HG03280 (cell line): ENCODE measurements around the gene RPRD2.
"Not testable (repeated sequence)": the region's sequence is repeated elsewhere in the genome, so short reads cannot be mapped to it uniquely, and the experiment has no call there.

Experiments used
- ATAC-seq: cut with Tn5 transposase; IDR thresholded peaks from one replicate; pipeline ENCODE4 v1.9.1; 2021; ENCODE audit warnings: mild to moderate bottlenecking, moderate library complexity; ENCODE audit not compliant: unreplicated experiment

RPRD2 gene

GRCh38 chr1:150388241-150388640, 24.3 kb downstream of the RPRD2 start:
- ATAC-seq = no peak

DNA sequence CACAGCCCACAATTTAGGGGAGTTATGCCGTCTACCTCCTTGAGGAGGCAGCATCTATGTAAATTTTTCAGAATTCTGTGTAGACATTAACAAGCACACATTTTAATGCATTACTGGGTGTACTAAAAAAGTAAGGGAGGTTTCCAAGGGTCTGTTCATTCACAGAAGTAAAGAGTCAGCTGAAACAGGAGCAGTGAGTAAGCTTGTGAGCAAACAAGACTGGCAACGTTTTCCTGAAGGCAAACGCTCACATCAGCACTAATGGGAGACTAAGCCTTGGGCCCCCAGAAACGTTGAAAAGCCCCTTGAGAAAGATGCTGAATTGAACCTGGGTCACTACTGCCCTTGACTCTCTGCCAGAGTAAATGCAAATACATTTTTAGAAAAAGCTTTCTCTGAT, 25.7 kb downstream of the RPRD2 start:
- ATAC-seq = no peak

GRCh38 chr1:150392627-150393026, 28.7 kb downstream of the RPRD2 start:
- ATAC-seq = no peak

DNA sequence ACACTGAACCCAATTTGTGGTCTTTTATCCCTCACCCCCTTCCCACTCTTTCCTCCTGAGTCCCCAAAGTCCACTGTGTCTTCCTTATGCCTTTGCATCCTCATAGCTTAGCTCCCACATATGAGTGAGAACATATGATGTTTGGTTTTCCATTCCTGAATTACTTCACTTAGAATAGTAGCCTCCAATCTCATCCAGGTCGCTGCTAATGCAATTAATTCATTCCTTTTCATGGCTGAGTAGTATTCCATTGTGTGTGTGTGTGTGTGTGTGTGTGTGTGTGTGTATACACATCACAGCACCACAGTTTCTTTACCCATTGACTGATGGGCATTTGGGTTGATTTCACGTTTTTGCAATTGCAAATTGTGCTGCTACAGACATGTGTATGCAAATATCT, 31.2 kb downstream of the RPRD2 start:
- ATAC-seq = not testable (repeated sequence)

DNA sequence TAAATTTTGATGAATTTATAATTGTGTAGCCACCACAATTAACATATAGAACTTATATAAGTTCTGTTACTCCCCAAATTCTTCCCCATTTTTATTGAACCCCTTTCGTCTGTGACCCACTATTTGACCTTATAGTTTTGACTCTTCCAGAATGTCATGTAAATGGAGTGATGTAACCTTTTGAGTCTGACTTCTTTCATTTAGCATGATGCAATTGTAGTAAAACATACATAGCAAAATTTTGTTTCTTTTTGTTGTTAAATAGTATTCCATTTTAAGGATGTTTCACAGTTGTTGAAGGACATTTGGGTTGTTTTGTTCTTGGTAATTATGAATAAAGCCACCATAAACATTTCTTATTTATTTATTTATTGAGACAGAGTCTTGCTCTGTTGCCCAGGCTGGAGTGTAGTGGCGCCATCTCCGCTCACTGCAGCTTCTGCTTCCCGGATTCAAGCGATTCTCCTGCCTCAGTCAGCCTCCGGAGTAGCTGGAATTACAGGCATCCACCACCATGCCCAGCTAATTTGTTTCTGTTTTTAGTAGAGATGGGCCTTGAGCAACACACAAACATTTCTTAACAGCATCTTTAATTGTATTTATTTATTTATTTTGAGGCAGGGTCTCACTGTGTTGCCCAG, 33.6 kb downstream of the RPRD2 start:
- ATAC-seq = no peak

- ATAC-seq = no peak
Measured at GRCh38 chr1:150404465-150404864, 40.5 kb downstream of the RPRD2 start.

DNA sequence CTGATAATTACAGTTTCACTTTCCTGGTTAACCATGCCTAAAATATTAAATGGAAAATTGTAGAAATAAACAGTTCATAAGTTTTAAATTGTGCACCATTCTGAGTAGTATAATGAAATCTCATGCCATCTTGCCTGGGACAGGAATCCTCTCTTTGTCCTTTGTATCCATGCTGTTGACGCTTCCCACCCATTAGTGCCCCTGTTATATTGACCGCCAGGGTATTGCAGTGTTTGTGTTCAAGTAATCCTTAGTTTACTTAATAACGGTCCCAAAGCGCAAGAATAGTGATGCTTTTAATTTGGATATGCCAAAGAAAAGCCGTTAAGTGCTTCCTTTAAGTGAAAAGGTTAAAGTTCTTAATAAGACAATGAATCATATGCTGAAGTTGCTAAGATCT, 41.7 kb downstream of the RPRD2 start:
- no peak for ATAC-seq

DNA sequence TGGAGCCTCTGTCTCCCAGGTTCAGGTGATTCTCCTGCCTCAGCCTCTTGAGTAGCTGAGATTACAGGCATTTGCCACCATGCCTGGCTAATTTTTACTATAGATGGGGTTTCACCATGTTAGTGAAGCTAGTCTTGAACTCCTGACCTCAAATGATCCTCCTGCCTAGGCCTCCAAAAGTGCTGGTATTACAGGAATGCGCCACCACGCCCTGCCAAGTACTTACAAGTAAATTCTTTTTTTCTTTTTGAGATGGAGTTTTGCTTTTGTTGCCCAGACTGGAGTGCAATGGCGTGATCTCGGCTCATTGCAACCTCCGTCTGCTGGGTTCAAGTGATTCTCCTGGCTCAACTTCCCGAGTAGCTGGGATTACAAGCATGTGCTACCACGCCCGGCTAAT, 42.5 kb downstream of the RPRD2 start:
- no peak for ATAC-seq

DNA sequence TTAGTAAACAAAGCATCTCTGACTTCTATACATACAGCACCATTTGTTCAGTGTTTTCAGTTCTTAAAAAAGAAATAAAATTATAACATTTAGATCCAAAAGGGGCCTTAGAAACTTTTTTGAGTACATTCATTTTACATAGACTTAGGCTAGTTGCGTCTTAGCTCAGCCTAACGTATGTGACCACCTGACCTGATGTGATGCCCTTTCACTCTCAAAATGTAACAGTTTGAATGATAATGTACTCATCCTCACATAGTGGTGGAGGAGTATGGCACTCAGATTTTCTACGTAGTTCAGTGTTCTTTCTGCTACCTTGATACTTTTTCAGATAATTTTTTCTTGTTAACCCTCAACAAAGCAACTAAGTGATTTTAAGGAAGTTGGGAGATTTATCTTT, 43.4 kb downstream of the RPRD2 start:
- ATAC-seq = no peak

DNA sequence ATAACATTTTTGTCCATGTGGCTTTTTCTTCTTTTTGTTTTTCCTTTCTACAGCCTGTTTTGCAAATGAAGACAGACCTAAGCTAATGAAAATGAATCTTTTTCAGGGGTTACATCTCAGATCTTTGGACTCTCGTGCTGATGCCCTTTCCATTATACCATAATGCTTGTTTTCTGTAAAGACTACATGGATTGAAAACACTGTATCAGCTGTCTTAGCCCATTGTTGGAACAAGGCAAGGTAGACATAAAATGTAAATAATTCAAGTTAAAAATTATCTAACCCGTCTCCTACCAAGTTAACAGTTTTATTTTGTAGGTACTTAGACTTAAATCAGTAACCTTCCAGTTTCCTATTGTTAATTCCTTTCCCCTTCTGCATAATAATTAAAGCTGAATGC, 44.9 kb downstream of the RPRD2 start:
- ATAC-seq = no peak

DNA sequence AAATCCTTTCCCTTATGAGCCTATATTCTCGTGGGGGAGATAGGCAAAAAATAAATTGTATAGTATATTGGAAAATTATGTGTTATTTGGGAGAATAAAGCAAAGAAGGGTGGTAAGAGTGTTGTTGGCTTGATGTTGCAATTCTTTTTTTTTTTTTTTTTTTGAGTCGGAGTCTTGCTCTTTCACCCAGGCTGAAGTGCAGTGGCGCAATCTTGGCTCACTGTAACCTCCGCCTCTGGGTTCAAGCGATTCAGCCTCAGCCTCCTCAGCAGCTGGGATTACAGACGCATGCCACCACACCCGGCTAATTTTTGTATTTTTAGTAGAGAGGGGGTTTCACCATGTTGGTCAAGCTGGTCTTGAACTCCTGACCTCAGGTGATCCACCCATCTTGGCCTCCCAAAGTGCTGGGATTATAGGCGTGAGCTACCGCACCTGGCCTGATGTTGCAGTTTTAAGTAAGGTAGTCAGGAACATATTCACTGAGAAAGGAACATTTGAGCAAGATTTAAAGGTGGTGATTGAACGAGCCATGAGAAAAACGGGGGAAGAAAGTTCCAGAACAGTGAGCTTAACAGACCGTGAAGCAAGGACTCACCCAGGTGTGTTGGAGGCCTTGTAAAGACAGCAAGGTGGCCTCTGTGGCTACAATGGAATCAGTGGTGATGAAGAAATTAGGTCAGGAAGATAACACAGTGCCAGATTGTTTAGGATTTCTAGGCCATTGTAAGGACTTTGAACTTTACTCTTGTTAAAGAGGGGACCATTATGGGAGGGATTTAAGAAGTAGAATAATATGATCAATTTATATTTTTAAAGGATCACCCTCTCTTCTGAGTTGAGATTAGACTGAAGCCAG, 45.8 kb downstream of the RPRD2 start:
- ATAC-seq = no peak

GRCh38 chr1:150410582-150411101, 46.7 kb downstream of the RPRD2 start:
- ATAC-seq = no peak

DNA sequence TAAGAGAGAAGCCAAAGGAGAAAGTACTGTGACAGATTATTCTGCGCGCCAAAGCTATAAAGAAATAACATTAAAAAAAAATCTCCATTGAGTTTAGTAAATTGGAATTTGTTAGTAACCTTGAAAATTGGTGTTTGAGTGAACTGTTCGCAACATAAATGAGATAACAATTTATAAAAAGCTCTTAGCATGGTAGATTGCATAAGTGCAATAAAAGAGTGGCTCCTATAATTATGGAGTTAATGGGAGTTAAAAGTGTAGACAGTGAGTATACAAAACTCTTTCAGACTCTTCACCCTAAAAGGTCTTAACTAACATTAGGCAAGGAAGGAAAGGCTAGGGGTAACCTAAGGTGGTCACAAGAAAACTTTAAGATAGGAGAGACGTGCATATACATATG, 50.6 kb downstream of the RPRD2 start:
- ATAC-seq = no peak

- ATAC-seq = no peak
Measured at GRCh38 chr1:150415800-150416199, 51.9 kb downstream of the RPRD2 start.

DNA sequence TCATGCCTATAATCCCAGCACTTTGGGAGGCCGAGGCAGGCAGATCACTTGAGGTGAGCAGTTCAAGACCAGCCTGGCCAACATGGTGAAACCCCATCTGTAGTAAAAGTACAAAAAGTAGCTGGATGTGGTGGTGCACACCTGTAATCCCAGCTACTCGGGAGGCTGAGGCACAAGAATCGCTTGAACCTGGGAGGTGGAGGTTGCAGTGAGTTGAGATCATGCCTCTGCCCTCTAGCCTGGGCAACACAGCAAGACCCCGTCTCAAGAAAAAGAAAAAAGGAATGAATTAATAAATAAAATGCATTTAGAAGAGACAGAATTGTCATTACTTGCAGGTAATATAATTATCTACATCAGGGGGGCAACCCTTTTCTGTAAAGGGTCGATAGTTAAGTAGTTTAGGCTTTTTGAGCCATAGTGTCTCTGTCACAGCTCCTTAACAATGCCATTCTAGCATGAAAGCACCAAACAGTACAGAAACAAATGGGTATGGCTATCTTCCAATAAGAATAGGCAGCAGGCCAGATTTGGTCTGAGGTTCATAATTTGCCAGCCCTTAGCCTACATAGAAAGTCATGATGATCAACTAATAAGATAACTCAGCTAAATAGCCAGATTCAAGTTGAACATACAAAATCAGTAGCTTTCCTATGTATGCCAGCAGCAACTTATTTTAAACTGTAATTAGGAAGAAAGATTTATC, 56.8 kb downstream of the RPRD2 start:
- no peak for ATAC-seq

GRCh38 chr1:150422541-150422940, 58.6 kb downstream of the RPRD2 start:
- no peak for ATAC-seq

- ATAC-seq = no peak
Measured at GRCh38 chr1:150429805-150430204, 65.9 kb downstream of the RPRD2 start.

DNA sequence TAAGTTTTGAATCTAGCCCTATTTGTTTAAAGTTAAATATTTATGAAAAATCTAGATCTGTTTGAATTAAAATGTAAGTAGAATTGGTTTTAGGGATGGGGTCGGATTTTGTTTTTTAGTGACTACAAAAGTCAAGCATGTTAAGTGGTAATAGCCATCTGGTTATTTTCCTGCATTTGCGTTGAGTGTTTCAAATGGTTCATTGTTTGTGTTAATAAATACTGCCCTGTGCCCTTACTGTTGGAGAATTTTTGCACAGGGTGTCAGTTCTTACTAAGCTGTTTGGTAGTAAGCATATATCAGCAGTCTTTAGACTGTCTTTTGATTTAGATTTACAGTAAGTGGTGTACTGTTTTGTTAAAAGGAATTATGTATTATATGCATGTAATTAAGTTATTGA, 77.2 kb downstream of the RPRD2 start:
- no peak for ATAC-seq

DNA sequence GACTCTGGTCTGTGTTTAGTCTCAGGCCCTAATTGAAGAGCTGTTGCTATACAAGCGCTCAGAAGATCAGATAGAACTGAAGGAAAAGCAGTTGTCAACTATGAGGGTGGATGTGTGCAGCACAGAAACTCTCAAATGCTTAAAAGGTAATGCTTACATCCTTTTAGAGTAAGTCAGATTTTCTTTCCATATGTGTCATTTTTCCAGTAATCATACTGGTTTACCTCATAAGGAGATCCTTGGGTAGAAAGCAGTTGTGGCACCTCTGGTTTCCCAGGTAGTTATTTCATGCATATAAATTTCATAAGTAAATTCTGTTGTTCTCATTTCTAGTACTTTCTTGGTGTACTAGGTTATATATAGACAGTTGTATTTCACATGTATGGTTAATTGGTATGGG, 80.3 kb downstream of the RPRD2 start:
- no peak for ATAC-seq

DNA sequence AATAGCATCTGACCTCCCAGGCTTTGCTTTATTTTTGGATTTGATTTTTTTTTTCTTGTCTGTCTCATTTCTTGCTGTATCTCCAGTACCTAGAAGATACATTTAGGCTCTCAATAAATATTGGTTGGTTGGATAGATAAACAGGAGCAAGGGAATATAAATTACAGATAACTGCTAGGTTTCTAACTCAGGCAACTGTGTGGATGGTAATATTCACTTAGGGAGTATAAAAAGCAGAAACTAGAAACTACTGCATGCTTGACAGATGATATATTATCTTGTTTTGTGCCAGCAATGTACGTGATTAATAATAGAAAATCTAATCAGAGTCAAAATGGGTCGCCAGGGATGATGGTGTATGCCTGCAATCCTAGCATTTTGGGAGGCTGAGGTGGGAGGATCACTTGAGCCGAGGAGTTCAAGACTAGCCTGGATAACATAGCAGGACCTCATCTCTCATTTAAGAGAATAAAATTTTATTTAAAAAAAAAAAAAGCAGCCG, 92.2 kb downstream of the RPRD2 start:
- ATAC-seq = no peak

- ATAC-seq = no peak
Measured at GRCh38 chr1:150464422-150464826, 100.5 kb downstream of the RPRD2 start.
